HEK293 (cell line): Measurements from ENCODE around the gene EFHD1.

Experiments used
- CTCF ChIA-PET: fragments of 350-600 bp; formaldehyde crosslinking; extraction: SDS; loops from one replicate; lab custom pipeline; 2021; ENCODE audit warnings: antibody characterized with exemption; lab: Yijun Ruan, JAX
- POLR2A ChIA-PET: fragments of 300-600 bp; formaldehyde crosslinking; extraction: SDS; loops from one replicate; lab custom pipeline; 2020; ENCODE audit warnings: antibody characterized with exemption, inconsistent platforms; lab: Yijun Ruan, JAX
- H3K27ac ChIP-seq: fragments of 200-500 bp; sonication (Bioruptor generic); 2 replicates; pipeline ENCODE4 v1.5.1; 2014; ENCODE audit warnings: low read depth, low read length, control low read depth, inconsistent platforms; ENCODE audit errors: extremely low read depth
- H3K36me3 ChIP-seq, 2 experiments: fragments of 200-500 bp in 1 of 2; sonication (Bioruptor generic) in 1 of 2; 1 replicate in 1 of 2; 2 replicates in 1 of 2; pipeline ENCODE4 v1.5.1; 2014 to 2017; ENCODE audit warnings: inconsistent platforms in 2 of 2, low read length in 2 of 2; ENCODE audit not compliant: control insufficient read depth in 2 of 2, insufficient read depth in 1 of 2
- H3K4me1 ChIP-seq: fragments of 200-500 bp; sonication (Bioruptor generic); 2 replicates; pipeline ENCODE4 v1.5.1; 2014; ENCODE audit warnings: mild to moderate bottlenecking, low read length, inconsistent platforms; ENCODE audit not compliant: control insufficient read depth, insufficient read depth
- H3K4me3 ChIP-seq: 2 replicates; pipeline ENCODE4 v1.5.1; 2011; ENCODE audit warnings: low read depth, mild to moderate bottlenecking, control low read depth, low read length, moderate library complexity
- H3K9me3 ChIP-seq: fragments of 200-500 bp; sonication (Bioruptor generic); 2 replicates; pipeline ENCODE4 v1.5.1; 2014; ENCODE audit warnings: low read depth, low read length, inconsistent platforms; ENCODE audit not compliant: control insufficient read depth, insufficient read depth
- GFI1B ChIP-seq: fragments of 450-650 bp; formaldehyde crosslinking; IDR thresholded peaks from 2 replicates; pipeline ENCODE4 v1.5.1; 2016; ENCODE audit warnings: missing biosample characterization, missing genetic modification characterization
- HOXA7 ChIP-seq: sonication (generic); formaldehyde crosslinking; IDR thresholded peaks from 2 replicates; pipeline ENCODE4 v1.8.1; 2022; ENCODE audit warnings: missing genetic modification reagents, borderline replicate concordance
- IKZF3 ChIP-seq: fragments of 450-650 bp; IDR thresholded peaks from 2 replicates; pipeline ENCODE4 v1.5.0; 2018; ENCODE audit warnings: missing biosample characterization, mild to moderate bottlenecking, missing genetic modification characterization, moderate library complexity
- KLF10 ChIP-seq: fragments of 450-650 bp; IDR thresholded peaks from 2 replicates; pipeline ENCODE4 v1.5.1; 2018; ENCODE audit warnings: missing biosample characterization, mild to moderate bottlenecking, missing genetic modification characterization
- MEIS1 ChIP-seq: sonication (generic); formaldehyde crosslinking; IDR thresholded peaks from 2 replicates; pipeline ENCODE4 v1.8.1; 2022; ENCODE audit warnings: missing genetic modification reagents, mild to moderate bottlenecking, borderline replicate concordance
- OVOL3 ChIP-seq: fragments of 450-650 bp; formaldehyde crosslinking; IDR thresholded peaks from 2 replicates; pipeline ENCODE4 v1.5.1; 2016; ENCODE audit warnings: missing biosample characterization, missing genetic modification characterization
- RBAK ChIP-seq: fragments of 450-650 bp; formaldehyde crosslinking; IDR thresholded peaks from 2 replicates; pipeline ENCODE4 v1.5.1; 2016; ENCODE audit warnings: missing biosample characterization, missing genetic modification characterization
- ZFP3 ChIP-seq: fragments of 450-650 bp; formaldehyde crosslinking; IDR thresholded peaks from 2 replicates; pipeline ENCODE4 v1.5.1; 2016; ENCODE audit warnings: low read depth, missing biosample characterization, missing genetic modification characterization
- ZNF114 ChIP-seq: fragments of 450-650 bp; formaldehyde crosslinking; IDR thresholded peaks from 2 replicates; pipeline ENCODE4 v1.5.0; 2017; ENCODE audit warnings: missing biosample characterization, missing genetic modification characterization
- ZNF121 ChIP-seq: fragments of 450-650 bp; formaldehyde crosslinking; IDR thresholded peaks from 2 replicates; pipeline ENCODE4 v1.5.1; 2016; ENCODE audit warnings: missing biosample characterization, missing genetic modification characterization
- ZNF138 ChIP-seq: fragments of 450-650 bp; formaldehyde crosslinking; IDR thresholded peaks from 2 replicates; pipeline ENCODE4 v1.5.1; 2016; ENCODE audit warnings: missing biosample characterization, missing genetic modification characterization, borderline replicate concordance
- ZNF211 ChIP-seq: fragments of 450-650 bp; formaldehyde crosslinking; IDR thresholded peaks from 2 replicates; pipeline ENCODE4 v1.5.1; 2016; ENCODE audit warnings: low read depth, missing biosample characterization, missing genetic modification characterization
- ZNF324 ChIP-seq: fragments of 450-650 bp; formaldehyde crosslinking; IDR thresholded peaks from 2 replicates; pipeline ENCODE4 v1.5.1; 2016; ENCODE audit warnings: missing biosample characterization, missing genetic modification characterization
- ZNF37A ChIP-seq: fragments of 450-650 bp; IDR thresholded peaks from 2 replicates; pipeline ENCODE4 v1.5.1; 2018; ENCODE audit warnings: missing biosample characterization, missing genetic modification characterization
- ZNF529 ChIP-seq: fragments of 450-650 bp; formaldehyde crosslinking; IDR thresholded peaks from 2 replicates; pipeline ENCODE4 v1.5.1; 2017; ENCODE audit warnings: missing genetic modification characterization, missing biosample characterization; ENCODE audit not compliant: insufficient replicate concordance
- ZNF660 ChIP-seq: fragments of 450-650 bp; IDR thresholded peaks from 2 replicates; pipeline ENCODE4 v1.5.1; 2018; ENCODE audit warnings: missing biosample characterization, mild to moderate bottlenecking, missing genetic modification characterization
- ZNF664 ChIP-seq: fragments of 450-650 bp; formaldehyde crosslinking; IDR thresholded peaks from 2 replicates; pipeline ENCODE4 v1.5.1; 2016; ENCODE audit warnings: missing biosample characterization, missing genetic modification characterization
- ZNF768 ChIP-seq: fragments of 450-650 bp; formaldehyde crosslinking; IDR thresholded peaks from 2 replicates; pipeline ENCODE4 v1.5.1; 2018; ENCODE audit warnings: missing biosample characterization, mild to moderate bottlenecking, missing genetic modification characterization
- ZSCAN23 ChIP-seq: fragments of 450-650 bp; formaldehyde crosslinking; IDR thresholded peaks from 2 replicates; pipeline ENCODE4 v1.5.1; 2016; ENCODE audit warnings: missing biosample characterization, missing genetic modification characterization
- TF ChIP-seq, protein P1 (sequence below): fragments of 450-650 bp; formaldehyde crosslinking; IDR thresholded peaks from 2 replicates; pipeline ENCODE4 v1.5.1; 2016; ENCODE audit warnings: missing biosample characterization, missing genetic modification characterization
- TF ChIP-seq, protein P2 (sequence below): fragments of 450-650 bp; formaldehyde crosslinking; IDR thresholded peaks from 2 replicates; pipeline ENCODE4 v1.5.1; 2016; ENCODE audit warnings: missing biosample characterization, missing genetic modification characterization
- TF ChIP-seq, protein P3 (sequence below): fragments of 450-650 bp; formaldehyde crosslinking; IDR thresholded peaks from 2 replicates; pipeline ENCODE4 v1.5.1; 2016; ENCODE audit warnings: missing biosample characterization, missing genetic modification characterization, borderline replicate concordance

EFHD1 gene

DNA sequence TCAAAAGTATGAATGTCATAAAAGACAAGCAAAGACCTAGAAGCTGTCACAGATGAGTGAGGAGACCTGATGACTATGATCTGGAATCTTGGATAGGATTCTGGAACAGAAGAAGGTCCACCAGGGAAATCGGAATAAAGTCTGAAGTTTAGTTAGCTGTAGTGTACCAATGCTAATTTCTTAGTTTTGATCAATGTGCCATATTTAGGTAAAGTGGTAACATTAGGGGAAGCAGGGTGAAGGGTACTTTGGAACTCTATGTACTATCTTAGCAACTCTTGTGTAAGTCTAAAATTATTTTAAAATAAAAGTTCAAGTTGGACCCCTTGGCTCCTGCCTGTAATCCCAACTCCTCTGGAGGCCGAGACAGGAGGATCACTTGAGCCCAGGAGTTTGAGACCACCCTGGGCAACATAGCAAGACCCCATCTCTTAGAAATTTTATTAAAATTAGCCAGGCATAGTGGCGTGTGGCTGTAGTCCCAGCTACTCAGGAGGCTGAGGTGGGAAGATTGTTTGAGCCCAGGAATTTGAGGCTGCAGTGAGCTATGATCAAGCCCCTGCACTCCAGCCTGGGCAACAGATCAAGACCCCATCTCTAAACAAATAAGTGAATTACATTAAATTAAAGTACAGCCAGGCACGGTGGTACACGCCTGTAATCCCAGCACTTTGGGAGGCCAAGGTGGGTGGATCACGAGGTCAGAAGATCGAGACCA, 35.9 kb upstream of the EFHD1 start:
- Histone ChIP-seq H3K27ac (no peak overlapping the region), H3K9me3 (no peaks in the 10 kb centered on the region), H3K36me3 (no peaks in the 10 kb centered on the region), H3K4me3 (no peak overlapping the region), H3K4me1 (no peaks in the 10 kb centered on the region)
- POLR2A ChIA-PET = no interaction called here
- peak; percentile 57; the same call in 1 of the 2 replicates for TF ChIP-seq ZNF121 (tag by site-specific recombination)
- TF ChIP-seq ZNF529 (tag by site-specific recombination) = peak; percentile 97
- TF ChIP-seq, protein P1, sequence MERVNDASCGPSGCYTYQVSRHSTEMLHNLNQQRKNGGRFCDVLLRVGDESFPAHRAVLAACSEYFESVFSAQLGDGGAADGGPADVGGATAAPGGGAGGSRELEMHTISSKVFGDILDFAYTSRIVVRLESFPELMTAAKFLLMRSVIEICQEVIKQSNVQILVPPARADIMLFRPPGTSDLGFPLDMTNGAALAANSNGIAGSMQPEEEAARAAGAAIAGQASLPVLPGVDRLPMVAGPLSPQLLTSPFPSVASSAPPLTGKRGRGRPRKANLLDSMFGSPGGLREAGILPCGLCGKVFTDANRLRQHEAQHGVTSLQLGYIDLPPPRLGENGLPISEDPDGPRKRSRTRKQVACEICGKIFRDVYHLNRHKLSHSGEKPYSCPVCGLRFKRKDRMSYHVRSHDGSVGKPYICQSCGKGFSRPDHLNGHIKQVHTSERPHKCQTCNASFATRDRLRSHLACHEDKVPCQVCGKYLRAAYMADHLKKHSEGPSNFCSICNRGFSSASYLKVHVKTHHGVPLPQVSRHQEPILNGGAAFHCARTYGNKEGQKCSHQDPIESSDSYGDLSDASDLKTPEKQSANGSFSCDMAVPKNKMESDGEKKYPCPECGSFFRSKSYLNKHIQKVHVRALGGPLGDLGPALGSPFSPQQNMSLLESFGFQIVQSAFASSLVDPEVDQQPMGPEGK = no peak
- CTCF ChIA-PET = interaction anchor here (1.5 kb wide), 1 partner anchor 8 kb away, joined by 6 read pairs; no protein-coding TSS in a partner anchor

DNA sequence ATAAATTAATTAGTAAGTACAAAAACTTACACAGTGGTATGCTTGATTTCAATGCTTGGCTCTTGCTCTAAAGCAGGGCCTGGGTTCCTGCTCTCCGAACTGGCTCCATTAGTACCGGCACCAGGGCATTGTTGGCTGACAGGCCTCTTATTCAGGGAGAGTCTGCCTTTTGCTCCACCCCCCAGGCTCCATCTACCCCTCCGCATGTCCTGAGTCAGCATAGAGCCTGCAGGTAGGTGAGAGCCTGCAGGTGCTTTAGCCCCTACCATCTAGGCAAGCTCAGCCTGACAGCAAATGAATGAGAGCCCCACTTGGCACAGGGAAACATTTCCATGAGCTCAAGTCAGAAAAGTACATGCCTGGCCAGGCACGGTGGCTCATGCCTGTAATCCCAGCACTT, 35.1 kb upstream of the EFHD1 start:
- Histone ChIP-seq H3K4me1 (no peaks in the 10 kb centered on the region), H3K4me3 (no peak overlapping the region), H3K36me3 (no peaks in the 10 kb centered on the region), H3K27ac (no peak overlapping the region), H3K9me3 (no peaks in the 10 kb centered on the region)
- TF ChIP-seq GFI1B = no peak
- TF ChIP-seq ZSCAN23 = no peak
- no peak for TF ChIP-seq MEIS1 (CRISPR knock-in tag)
- TF ChIP-seq OVOL3 (tag by site-specific recombination) = no peak
- no peak for TF ChIP-seq ZNF138 (tag by site-specific recombination)
- TF ChIP-seq, protein P2, sequence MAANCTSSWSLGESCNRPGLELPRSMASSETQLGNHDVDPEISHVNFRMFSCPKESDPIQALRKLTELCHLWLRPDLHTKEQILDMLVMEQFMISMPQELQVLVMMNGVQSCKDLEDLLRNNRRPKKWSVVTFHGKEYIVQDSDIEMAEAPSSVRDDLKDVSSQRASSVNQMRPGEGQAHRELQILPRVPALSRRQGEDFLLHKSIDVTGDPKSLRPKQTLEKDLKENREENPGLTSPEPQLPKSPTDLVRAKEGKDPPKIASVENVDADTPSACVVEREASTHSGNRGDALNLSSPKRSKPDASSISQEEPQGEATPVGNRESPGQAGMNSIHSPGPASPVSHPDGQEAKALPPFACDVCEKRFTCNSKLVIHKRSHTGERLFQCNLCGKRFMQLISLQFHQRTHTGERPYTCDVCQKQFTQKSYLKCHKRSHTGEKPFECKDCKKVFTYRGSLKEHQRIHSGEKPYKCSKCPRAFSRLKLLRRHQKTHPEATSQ = no peak
- no peak for TF ChIP-seq ZNF324 (tag by site-specific recombination)
- TF ChIP-seq ZNF660 (tag by site-specific recombination) = no peak
- TF ChIP-seq ZNF121 (tag by site-specific recombination) = no peak
- no peak for TF ChIP-seq ZNF768 (tag by site-specific recombination)
- TF ChIP-seq ZNF211 = no peak
- ChIA-PET CTCF (interaction anchor here (0.7 kb wide), 1 partner anchor 55 kb away, joined by 3 read pairs; no protein-coding TSS in a partner anchor), POLR2A (no interaction called here)

DNA sequence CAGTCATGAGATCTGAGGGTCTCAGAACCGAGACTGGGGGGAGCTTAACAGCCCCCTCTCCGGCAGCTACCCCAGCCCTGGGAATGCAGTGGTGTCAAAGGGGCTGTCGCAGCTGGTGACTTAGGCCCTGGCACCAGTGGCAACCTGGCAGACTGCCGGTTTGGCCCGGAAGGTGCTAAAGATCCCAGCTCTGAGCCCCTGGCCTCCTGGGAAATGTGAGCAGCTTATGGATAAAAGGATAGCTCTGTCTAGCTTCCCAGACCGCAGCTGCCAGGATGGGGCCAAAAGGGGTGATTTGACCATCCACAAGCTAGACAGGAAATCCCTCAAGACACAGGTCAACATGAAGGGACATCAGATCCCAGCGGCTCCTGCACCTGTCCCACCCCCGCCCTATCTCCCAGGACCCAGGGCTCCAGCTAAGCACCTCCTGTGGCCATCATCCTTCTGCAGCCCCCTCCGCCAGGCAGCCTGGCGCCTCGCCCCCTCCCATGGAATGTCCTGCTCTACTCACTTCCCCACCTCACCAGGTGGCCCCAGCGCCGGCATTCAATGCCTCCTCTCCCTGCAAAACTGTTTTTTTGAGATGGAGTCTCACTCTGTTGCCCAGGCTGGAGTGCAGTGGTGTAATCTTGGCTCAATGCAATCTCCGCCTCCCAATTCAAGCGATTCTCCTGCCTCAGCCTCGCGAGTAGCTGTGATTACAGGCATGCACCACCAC, 33.2 kb upstream of the EFHD1 start:
- Histone ChIP-seq H3K36me3 (no peaks in the 10 kb centered on the region), H3K4me3 (no peak overlapping the region), H3K27ac (no peak overlapping the region), H3K4me1 (no peaks in the 10 kb centered on the region), H3K9me3 (no peaks in the 10 kb centered on the region)
- ChIA-PET CTCF (interaction anchor here (0.6 to 1.4 kb wide), 4 partner anchors 8 to 118 kb away, joined by 3 to 8 read pairs (median 4); no protein-coding TSS in a partner anchor), POLR2A (interaction anchor here (0.6 kb wide), 1 partner anchor 1264 kb away, joined by 3 read pairs; no protein-coding TSS in a partner anchor)
- TF ChIP-seq HOXA7 (CRISPR knock-in tag) = no peak
- TF ChIP-seq, protein P3, sequence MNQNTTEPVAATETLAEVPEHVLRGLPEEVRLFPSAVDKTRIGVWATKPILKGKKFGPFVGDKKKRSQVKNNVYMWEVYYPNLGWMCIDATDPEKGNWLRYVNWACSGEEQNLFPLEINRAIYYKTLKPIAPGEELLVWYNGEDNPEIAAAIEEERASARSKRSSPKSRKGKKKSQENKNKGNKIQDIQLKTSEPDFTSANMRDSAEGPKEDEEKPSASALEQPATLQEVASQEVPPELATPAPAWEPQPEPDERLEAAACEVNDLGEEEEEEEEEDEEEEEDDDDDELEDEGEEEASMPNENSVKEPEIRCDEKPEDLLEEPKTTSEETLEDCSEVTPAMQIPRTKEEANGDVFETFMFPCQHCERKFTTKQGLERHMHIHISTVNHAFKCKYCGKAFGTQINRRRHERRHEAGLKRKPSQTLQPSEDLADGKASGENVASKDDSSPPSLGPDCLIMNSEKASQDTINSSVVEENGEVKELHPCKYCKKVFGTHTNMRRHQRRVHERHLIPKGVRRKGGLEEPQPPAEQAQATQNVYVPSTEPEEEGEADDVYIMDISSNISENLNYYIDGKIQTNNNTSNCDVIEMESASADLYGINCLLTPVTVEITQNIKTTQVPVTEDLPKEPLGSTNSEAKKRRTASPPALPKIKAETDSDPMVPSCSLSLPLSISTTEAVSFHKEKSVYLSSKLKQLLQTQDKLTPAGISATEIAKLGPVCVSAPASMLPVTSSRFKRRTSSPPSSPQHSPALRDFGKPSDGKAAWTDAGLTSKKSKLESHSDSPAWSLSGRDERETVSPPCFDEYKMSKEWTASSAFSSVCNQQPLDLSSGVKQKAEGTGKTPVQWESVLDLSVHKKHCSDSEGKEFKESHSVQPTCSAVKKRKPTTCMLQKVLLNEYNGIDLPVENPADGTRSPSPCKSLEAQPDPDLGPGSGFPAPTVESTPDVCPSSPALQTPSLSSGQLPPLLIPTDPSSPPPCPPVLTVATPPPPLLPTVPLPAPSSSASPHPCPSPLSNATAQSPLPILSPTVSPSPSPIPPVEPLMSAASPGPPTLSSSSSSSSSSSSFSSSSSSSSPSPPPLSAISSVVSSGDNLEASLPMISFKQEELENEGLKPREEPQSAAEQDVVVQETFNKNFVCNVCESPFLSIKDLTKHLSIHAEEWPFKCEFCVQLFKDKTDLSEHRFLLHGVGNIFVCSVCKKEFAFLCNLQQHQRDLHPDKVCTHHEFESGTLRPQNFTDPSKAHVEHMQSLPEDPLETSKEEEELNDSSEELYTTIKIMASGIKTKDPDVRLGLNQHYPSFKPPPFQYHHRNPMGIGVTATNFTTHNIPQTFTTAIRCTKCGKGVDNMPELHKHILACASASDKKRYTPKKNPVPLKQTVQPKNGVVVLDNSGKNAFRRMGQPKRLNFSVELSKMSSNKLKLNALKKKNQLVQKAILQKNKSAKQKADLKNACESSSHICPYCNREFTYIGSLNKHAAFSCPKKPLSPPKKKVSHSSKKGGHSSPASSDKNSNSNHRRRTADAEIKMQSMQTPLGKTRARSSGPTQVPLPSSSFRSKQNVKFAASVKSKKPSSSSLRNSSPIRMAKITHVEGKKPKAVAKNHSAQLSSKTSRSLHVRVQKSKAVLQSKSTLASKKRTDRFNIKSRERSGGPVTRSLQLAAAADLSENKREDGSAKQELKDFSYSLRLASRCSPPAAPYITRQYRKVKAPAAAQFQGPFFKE (tag by site-specific recombination) = no peak
- no peak for TF ChIP-seq ZFP3 (tag by site-specific recombination)
- no peak for TF ChIP-seq ZNF664 (tag by site-specific recombination)
- TF ChIP-seq RBAK (tag by site-specific recombination) = no peak
- no peak for TF ChIP-seq ZNF211
- no peak for TF ChIP-seq IKZF3
- TF ChIP-seq ZNF114 (tag by site-specific recombination) = no peak
- no peak for TF ChIP-seq KLF10 (tag by site-specific recombination)
- TF ChIP-seq ZNF37A = no peak
